DOHH2 (cell line): ENCODE data around the gene LNP1.

Experiments used
- H3F3A ChIP-seq: fragments of 200-600 bp; sonication (generic), shearing (Covaris generic); 2 replicates; pipeline ENCODE4 v1.6.0; 2016; ENCODE audit warnings: antibody characterized with exemption, mild to moderate bottlenecking; ENCODE audit not compliant: control insufficient read depth, insufficient read depth
- H3K27ac ChIP-seq: fragments of 200-600 bp; sonication (generic); 2 replicates; pipeline ENCODE4 v1.5.1; 2014; ENCODE audit warnings: low read depth, mild to moderate bottlenecking, low read length, moderate library complexity
- H3K27me3 ChIP-seq: fragments of 200-600 bp; sonication (generic); 2 replicates; pipeline ENCODE4 v1.6.1; 2014; ENCODE audit warnings: mild to moderate bottlenecking, low read length, mixed read lengths; ENCODE audit not compliant: control insufficient read depth
- H3K36me3 ChIP-seq: fragments of 200-600 bp; sonication (generic); 2 replicates; pipeline ENCODE4 v1.6.1; 2014; ENCODE audit warnings: mild to moderate bottlenecking, low read length, moderate library complexity, mixed read lengths; ENCODE audit not compliant: control insufficient read depth
- H3K4me1 ChIP-seq: fragments of 200-600 bp; sonication (generic); 2 replicates; pipeline ENCODE4 v1.6.1; 2014; ENCODE audit warnings: mild to moderate bottlenecking, low read length, mixed read lengths; ENCODE audit not compliant: control insufficient read depth
- H3K4me2 ChIP-seq: fragments of 200-600 bp; sonication (generic); 2 replicates; pipeline ENCODE4 v1.6.0; 2014; ENCODE audit warnings: mild to moderate bottlenecking, low read length, moderate library complexity
- H3K4me3 ChIP-seq: fragments of 200-600 bp; sonication (generic); 2 replicates; pipeline ENCODE4 v1.5.1; 2014; ENCODE audit warnings: mild to moderate bottlenecking, low read length, mixed read lengths
- H3K79me2 ChIP-seq: fragments of 200-600 bp; sonication (generic); 2 replicates; pipeline ENCODE4 v1.6.1; 2014; ENCODE audit warnings: mild to moderate bottlenecking, low read length, mixed read lengths; ENCODE audit not compliant: control insufficient read depth
- H3K9me2 ChIP-seq: fragments of 200-600 bp; sonication (generic); replicated peaks from 2 replicates; pipeline ENCODE4 v1.6.1; 2014; ENCODE audit warnings: mild to moderate bottlenecking, low read length, mixed read lengths; ENCODE audit not compliant: control insufficient read depth
- H3K9me3 ChIP-seq: fragments of 200-600 bp; sonication (generic); 2 replicates; pipeline ENCODE4 v1.6.1; 2014; ENCODE audit warnings: antibody characterized with exemption, low read length, mixed read lengths; ENCODE audit not compliant: control insufficient read depth, insufficient read depth
- H4K20me1 ChIP-seq: fragments of 200-600 bp; sonication (generic); 2 replicates; pipeline ENCODE4 v1.6.0; 2014; ENCODE audit warnings: low read depth, mild to moderate bottlenecking, antibody characterized with exemption, low read length, moderate library complexity; ENCODE audit not compliant: control insufficient read depth, insufficient read depth
- CTCF ChIP-seq: fragments of 200-600 bp; sonication (generic); IDR thresholded peaks from one replicate; pipeline ENCODE4 v1.5.1; 2014; ENCODE audit warnings: antibody characterized with exemption, mild to moderate bottlenecking, low read depth, low read length; ENCODE audit not compliant: poor library complexity, severe bottlenecking
- EZH2phosphoT487 ChIP-seq: fragments of 200-600 bp; sonication (generic); IDR thresholded peaks from 2 replicates; pipeline ENCODE4 v1.6.1; 2017; ENCODE audit warnings: borderline replicate concordance, mild to moderate bottlenecking, antibody characterized with exemption, low read length, moderate library complexity, mixed read lengths

Gene LNP1

GRCh38 chr3:100413613-100414012, 12.3 kb downstream of the LNP1 start:
- TF ChIP-seq EZH2phosphoT487 (no peak), CTCF (no peak)
- Histone ChIP-seq H3K36me3 (no peaks in the 10 kb centered on the region), H3K79me2 (no peaks in the 10 kb centered on the region), H3K9me3 (no peaks in the 10 kb centered on the region), H3F3A (no peaks in the 10 kb centered on the region), H3K27me3 (no peaks in the 10 kb centered on the region), H3K9me2 (no peaks in the 10 kb centered on the region), H3K4me2 (no peak overlapping the region), H4K20me1 (no peaks in the 10 kb centered on the region), H3K4me1 (no peaks in the 10 kb centered on the region), H3K27ac (no peak overlapping the region), H3K4me3 (no peak overlapping the region)

- TF ChIP-seq EZH2phosphoT487: no peak
- TF ChIP-seq CTCF: no peak
- H4K20me1 ChIP-seq: no peaks in the 10 kb centered on the region
Measured at GRCh38 chr3:100416176-100416575, 14.8 kb downstream of the LNP1 start.

GRCh38 chr3:100416863-100417262, 15.5 kb downstream of the LNP1 start:
- Histone ChIP-seq H3K27ac (no peak overlapping the region), H4K20me1 (no peaks in the 10 kb centered on the region), H3K27me3 (no peaks in the 10 kb centered on the region), H3K9me3 (no peaks in the 10 kb centered on the region), H3F3A (no peaks in the 10 kb centered on the region), H3K4me3 (no peak overlapping the region), H3K36me3 (no peaks in the 10 kb centered on the region), H3K4me1 (peaks cover 11% of the 10 kb centered on the region), H3K4me2 (no peak overlapping the region), H3K79me2 (no peaks in the 10 kb centered on the region), H3K9me2 (no peaks in the 10 kb centered on the region)
- no peak for TF ChIP-seq EZH2phosphoT487
- no peak for TF ChIP-seq CTCF

More at GRCh38 chr3:100416176-100416575, 14.8 kb downstream of the LNP1 start:
- no peaks in the 10 kb centered on the region for H3K27me3 ChIP-seq
- H3K4me3 ChIP-seq: no peak overlapping the region
- no peaks in the 10 kb centered on the region for H3K9me2 ChIP-seq
- H3K79me2 ChIP-seq: no peaks in the 10 kb centered on the region
- no peak overlapping the region for H3K4me2 ChIP-seq
- no peaks in the 10 kb centered on the region for H3K9me3 ChIP-seq
- no peak overlapping the region for H3K27ac ChIP-seq
- H3K36me3 ChIP-seq: no peaks in the 10 kb centered on the region
- peaks cover 11% of the 10 kb centered on the region for H3K4me1 ChIP-seq
- no peaks in the 10 kb centered on the region for H3F3A ChIP-seq
